Loucy (cell line): ENCODE data around the gene BMAL1.

Source experiments
- EZH2phosphoT487 ChIP-seq: fragments of 200-600 bp; IDR thresholded peaks from 2 replicates; pipeline ENCODE4 v1.6.1; 2018; ENCODE audit warnings: antibody characterized with exemption, mild to moderate bottlenecking, moderate library complexity, borderline replicate concordance
- TF ChIP-seq, protein P1 (sequence below): fragments of 200-600 bp; sonication (generic); conservative IDR thresholded peaks from 2 replicates; pipeline ENCODE4 v1.5.1; 2014; ENCODE audit warnings: mild to moderate bottlenecking, antibody characterized with exemption, low read length

DNA sequence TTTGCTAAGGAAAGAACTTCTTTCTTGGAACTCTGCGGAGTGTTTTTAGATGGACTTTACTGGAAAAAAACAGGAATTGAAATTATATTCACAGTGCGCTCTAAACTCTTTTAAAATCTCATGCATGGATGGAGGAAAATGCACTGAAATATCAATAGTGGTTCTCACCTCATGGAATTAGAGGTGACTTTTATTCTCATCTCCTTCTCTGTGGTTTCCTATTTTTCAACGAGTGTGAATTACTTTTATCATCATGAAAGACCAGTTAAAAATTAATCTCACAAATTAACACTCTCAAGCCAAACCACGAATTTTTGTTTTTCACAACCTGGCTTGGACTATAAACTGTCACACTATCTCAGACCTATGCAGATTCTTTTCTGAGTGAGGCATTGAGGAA is 16.6 kb downstream of the BMAL1 start:
- TF ChIP-seq, protein P1, sequence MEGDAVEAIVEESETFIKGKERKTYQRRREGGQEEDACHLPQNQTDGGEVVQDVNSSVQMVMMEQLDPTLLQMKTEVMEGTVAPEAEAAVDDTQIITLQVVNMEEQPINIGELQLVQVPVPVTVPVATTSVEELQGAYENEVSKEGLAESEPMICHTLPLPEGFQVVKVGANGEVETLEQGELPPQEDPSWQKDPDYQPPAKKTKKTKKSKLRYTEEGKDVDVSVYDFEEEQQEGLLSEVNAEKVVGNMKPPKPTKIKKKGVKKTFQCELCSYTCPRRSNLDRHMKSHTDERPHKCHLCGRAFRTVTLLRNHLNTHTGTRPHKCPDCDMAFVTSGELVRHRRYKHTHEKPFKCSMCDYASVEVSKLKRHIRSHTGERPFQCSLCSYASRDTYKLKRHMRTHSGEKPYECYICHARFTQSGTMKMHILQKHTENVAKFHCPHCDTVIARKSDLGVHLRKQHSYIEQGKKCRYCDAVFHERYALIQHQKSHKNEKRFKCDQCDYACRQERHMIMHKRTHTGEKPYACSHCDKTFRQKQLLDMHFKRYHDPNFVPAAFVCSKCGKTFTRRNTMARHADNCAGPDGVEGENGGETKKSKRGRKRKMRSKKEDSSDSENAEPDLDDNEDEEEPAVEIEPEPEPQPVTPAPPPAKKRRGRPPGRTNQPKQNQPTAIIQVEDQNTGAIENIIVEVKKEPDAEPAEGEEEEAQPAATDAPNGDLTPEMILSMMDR, result no peak
- TF ChIP-seq EZH2phosphoT487, result no peak
